Testis (tissue), 3 donors: ENCODE data around the gene U2AF1L4. TPM values are rescaled to one million over a fixed set of nuclear protein-coding genes. Genes with fewer than 3 reads are reported as not detected.

ENCODE experiments used
- DNase-seq: peaks from one replicate; pipeline ENCODE4 v3.0.0-alpha.2; 2019
- H3K27ac ChIP-seq, 2 donors: fragments of 200-600 bp; sonication (generic); one replicate each; pipeline ENCODE4 v1.5.1; 2019
- H3K27me3 ChIP-seq: fragments of 200-600 bp; sonication (generic); one replicate; pipeline ENCODE4 v1.5.1; 2019
- H3K36me3 ChIP-seq: fragments of 200-600 bp; sonication (generic); one replicate; pipeline ENCODE4 v1.5.1; 2017; ENCODE audit warnings: low read depth; ENCODE audit errors: missing control alignments
- H3K4me1 ChIP-seq: fragments of 200-600 bp; sonication (generic); one replicate; pipeline ENCODE4 v1.5.1; 2019
- H3K4me3 ChIP-seq, 2 donors: fragments of 200-600 bp; sonication (generic); one replicate each; pipeline ENCODE4 v1.5.1; 2017 to 2019
- H3K9me3 ChIP-seq: fragments of 200-600 bp; sonication (generic); one replicate; pipeline ENCODE4 v1.5.1; 2017
- CTCF ChIP-seq, 3 experiments: fragments of 450-650 bp in 2 of 3; fragments of 200-600 bp in 1 of 3; sonication (generic) in 1 of 3; IDR thresholded peaks; one replicate each; pipeline ENCODE4 v1.5.1; 2016 to 2019; ENCODE audit warnings: antibody characterized with exemption in 3 of 3, mild to moderate bottlenecking in 2 of 3, moderate library complexity in 1 of 3
- POLR2A ChIP-seq: fragments of 450-650 bp; IDR thresholded peaks from one replicate; pipeline ENCODE4 v1.6.1; 2017; ENCODE audit warnings: antibody characterized with exemption, mild to moderate bottlenecking, moderate library complexity
- WGBS, 2 donors: methylation state at CpG; one replicate each; pipeline ENCODE4 v1.1.5; 2018; 5-methylcytosine and 5-hydroxymethylcytosine counted together
- intact Hi-C: fragments of 100-400 bp; cut with DNase I; formaldehyde crosslinking; loops from one replicate; pipeline ENCODE4 v1.15.1; 2023; ENCODE audit warnings: low total_unique reads
- polyA plus RNA-seq: library from polyadenylated mRNA; stranded (reverse); fragments of 350-450 nt; fragmentation: Illumina TruSeq; extraction: RNeasy Lipid Tissue Mini Kit (QIAGEN cat#74804); gene quantifications from one replicate; pipeline ENCODE4 v1.2.3, GENCODE V29; 2014; ENCODE audit warnings: low read depth, low replicate concordance; ENCODE audit not compliant: insufficient read depth
- total RNA-seq, 2 donors: library from RNA; depleted of rRNA; stranded (reverse); fragments of >200 nt; gene quantifications; one replicate each; pipeline ENCODE4 v1.2.3, GENCODE V29; 2016

Gene U2AF1L4
- total and polyA plus RNA-seq, 3 donors from 2014 or later, result 45.3 to 49.6 (median 47.2) TPM

DNA sequence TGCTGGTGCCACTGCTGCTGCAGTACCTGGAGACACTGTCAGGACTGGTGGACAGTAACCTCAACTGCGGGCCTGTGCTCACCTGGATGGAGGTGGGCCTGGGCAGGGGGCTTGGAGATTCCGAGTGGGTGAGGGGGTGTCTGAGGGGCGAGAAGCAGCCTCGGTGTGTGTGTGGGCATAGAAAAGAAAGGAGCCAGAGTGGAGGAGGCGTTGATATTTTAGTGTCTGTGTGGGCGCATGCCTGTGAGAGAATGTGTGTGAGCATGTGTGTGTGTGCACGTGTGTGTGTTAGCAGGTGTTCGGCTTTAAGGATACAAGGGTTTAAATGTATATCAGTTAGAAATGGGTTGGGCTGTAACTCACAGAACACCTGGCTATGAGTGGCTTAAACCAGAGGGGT, 33.8 kb upstream of the U2AF1L4 start:
- DNase-seq, result no peak
- WGBS, 2 donors, result 92% methylated on average over 8 of the region's 8 CpGs
- TF ChIP-seq CTCF (IDR thresholded peaks at IDR 0.05), result no peak
- TF ChIP-seq POLR2A, result no peak
- H3K4me1 ChIP-seq, result peaks cover 7% of the 10 kb centered on the region
- no peaks in the 10 kb centered on the region for H3K9me3 ChIP-seq
- no peak overlapping the region for H3K27ac ChIP-seq
- intact Hi-C loops, result no loop called here
- no peak overlapping the region for H3K4me3 ChIP-seq
- no peaks in the 10 kb centered on the region for H3K36me3 ChIP-seq
- no peaks in the 10 kb centered on the region for H3K27me3 ChIP-seq

GRCh38 chr19:35777961-35778360, 32.7 kb upstream of the U2AF1L4 start:
- TF ChIP-seq POLR2A (no peak), CTCF (IDR thresholded peaks at IDR 0.05) (no peak)
- 78 to 88% methylated on average over 5 to 7 of the region's 7 CpGs for WGBS, 2 donors
- no peak overlapping the region for H3K27ac ChIP-seq
- no peak for DNase-seq
- no peak overlapping the region for H3K4me3 ChIP-seq
- no peaks in the 10 kb centered on the region for H3K9me3 ChIP-seq
- H3K27me3 ChIP-seq, result no peaks in the 10 kb centered on the region
- intact Hi-C loops, result no loop called here
- H3K36me3 ChIP-seq, result no peaks in the 10 kb centered on the region
- peaks cover 7% of the 10 kb centered on the region for H3K4me1 ChIP-seq

DNA sequence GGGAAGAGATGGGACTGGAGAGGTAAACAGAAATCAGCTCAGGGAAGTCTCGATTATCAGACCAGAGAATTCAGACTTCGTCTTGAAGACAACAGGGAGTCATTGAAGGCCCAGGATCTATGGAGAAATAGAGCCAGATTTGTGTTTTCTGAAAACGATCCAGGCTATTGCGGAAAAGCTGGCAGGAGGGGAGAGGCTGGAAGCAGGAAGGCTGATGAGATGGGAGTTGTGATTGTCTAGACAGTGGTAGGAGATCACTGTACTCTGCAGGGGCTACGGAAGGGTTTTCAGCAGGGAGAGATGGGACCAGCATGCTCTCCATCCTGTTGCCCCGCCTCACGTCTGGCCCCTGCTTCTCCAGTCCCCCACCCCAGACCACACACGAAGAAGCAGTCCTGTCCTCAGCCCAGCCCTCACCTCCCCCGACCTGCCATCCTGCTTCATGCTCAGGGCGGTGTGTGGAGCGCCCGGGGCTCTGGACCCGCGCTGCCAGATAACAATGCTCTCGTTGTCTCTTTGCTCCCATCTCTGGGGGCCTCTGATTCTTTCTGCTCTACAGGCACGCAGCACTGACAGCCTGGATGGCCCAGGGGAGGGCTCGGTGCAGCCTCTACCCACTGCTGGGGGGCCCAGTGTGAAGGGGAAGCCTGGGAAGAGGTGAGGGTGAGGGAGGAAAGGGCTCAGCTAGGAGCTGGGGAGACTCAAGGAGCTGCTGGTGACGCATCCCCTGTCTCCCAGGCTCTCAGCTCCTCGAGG, 32.0 kb upstream of the U2AF1L4 start:
- WGBS, 2 donors, result 46 to 65% methylated on average over 15 to 18 of the region's 19 CpGs
- Histone ChIP-seq H3K27me3 (no peaks in the 10 kb centered on the region), H3K36me3 (no peaks in the 10 kb centered on the region), H3K9me3 (no peaks in the 10 kb centered on the region), H3K4me3 (no peak overlapping the region), H3K27ac (no peak overlapping the region), H3K4me1 (peaks cover 7% of the 10 kb centered on the region)
- DNase-seq, result no peak
- intact Hi-C loops, result no loop called here
- TF ChIP-seq POLR2A (no peak), CTCF (IDR thresholded peaks at IDR 0.05) (no peak)

DNA sequence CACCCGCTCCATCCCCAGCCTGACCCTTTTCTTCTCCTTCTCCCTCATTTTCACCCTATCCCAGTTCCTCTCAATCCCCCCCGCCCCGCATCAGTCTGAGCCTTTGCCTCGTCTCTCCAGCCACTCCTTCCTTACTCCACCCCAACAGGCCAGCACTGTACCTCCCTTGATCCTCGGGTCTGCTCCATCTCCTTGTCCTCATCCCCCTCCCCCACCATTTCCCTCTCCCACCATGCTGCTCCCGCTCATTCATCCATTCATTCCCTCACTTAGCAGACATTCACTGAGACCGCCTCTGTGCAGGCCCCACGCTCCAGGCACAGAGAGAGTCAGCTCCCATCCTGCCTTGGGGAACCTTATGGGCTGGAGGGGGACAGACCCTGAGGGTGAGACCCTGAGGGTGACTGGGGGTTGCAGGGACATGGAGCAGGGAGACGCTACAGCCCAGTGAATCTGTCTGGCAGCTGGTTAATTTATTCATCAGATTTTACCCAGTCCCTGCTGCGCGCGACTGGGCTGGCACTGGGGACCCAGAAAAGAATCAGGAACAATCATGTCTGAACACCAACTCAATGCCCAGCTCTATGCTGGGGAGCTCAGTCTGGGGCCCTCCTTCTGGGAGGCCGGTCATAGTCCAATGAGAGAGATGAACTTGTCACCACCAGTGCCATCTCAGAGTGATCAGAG, 31.0 kb upstream of the U2AF1L4 start:
- 47 to 55% methylated on average over 13 of the region's 13 CpGs for WGBS, 2 donors
- DNase-seq, result no peak
- Histone ChIP-seq H3K4me3 (peak overlapping the region; percentile 74 to 85), H3K27me3 (no peaks in the 10 kb centered on the region), H3K36me3 (no peaks in the 10 kb centered on the region), H3K4me1 (peaks cover 7% of the 10 kb centered on the region), H3K27ac (peak overlapping the region in 1 of 2 donors; percentile 33), H3K9me3 (no peaks in the 10 kb centered on the region)
- intact Hi-C loops, result no loop called here
- TF ChIP-seq POLR2A (no peak), CTCF (IDR thresholded peaks at IDR 0.05) (no peak)
